ENCODE measurements around the gene ACP5.

The ACP5 gene

GRCh38 chr19:11598746-11599145, 21.3 kb upstream of the ACP5 start:
- Histone ChIP-seq H3K27ac (ENCODE audit: low read depth, low read length) (no peak overlapping the region), H3K36me3 (ENCODE audit: insufficient read depth, low read length) (peaks cover 9% of the 10 kb centered on the region; the same call in 1 of the 2 replicates), H3K4me1 (ENCODE audit: control insufficient read depth, insufficient read depth, low read length, unreplicated experiment) (no peaks in the 10 kb centered on the region), H2AFZ (ENCODE audit: low read length, unreplicated experiment) (no peak overlapping the region), H3K4me3 (ENCODE audit: low read depth, low read length) (peak overlapping the region; percentile 94), H3K27me3 (ENCODE audit: insufficient read depth, low read length) (no peaks in the 10 kb centered on the region), H3K79me2 (ENCODE audit: control insufficient read depth, insufficient read depth, low read length, unreplicated experiment) (peaks cover 50% of the 10 kb centered on the region)

GRCh38 chr19:11598103-11598483, 20.6 kb upstream of the ACP5 start:
- H3K36me3 ChIP-seq (ENCODE audit: insufficient read depth, low read length): peaks cover 7% of the 10 kb centered on the region; the same call in 1 of the 2 replicates
- H2AFZ ChIP-seq (ENCODE audit: low read length, unreplicated experiment): no peak overlapping the region
- H3K4me3 ChIP-seq (ENCODE audit: low read depth, low read length): peak overlapping the region; percentile 94
- H3K27me3 ChIP-seq (ENCODE audit: insufficient read depth, low read length): no peaks in the 10 kb centered on the region
- H3K79me2 ChIP-seq (ENCODE audit: control insufficient read depth, insufficient read depth, low read length, unreplicated experiment): peaks cover 45% of the 10 kb centered on the region
- no peaks in the 10 kb centered on the region for H3K4me1 ChIP-seq (ENCODE audit: control insufficient read depth, insufficient read depth, low read length, unreplicated experiment)
- H3K27ac ChIP-seq (ENCODE audit: low read depth, low read length): peak overlapping the region; percentile 80; the same call in 1 of the 2 replicates

DNA sequence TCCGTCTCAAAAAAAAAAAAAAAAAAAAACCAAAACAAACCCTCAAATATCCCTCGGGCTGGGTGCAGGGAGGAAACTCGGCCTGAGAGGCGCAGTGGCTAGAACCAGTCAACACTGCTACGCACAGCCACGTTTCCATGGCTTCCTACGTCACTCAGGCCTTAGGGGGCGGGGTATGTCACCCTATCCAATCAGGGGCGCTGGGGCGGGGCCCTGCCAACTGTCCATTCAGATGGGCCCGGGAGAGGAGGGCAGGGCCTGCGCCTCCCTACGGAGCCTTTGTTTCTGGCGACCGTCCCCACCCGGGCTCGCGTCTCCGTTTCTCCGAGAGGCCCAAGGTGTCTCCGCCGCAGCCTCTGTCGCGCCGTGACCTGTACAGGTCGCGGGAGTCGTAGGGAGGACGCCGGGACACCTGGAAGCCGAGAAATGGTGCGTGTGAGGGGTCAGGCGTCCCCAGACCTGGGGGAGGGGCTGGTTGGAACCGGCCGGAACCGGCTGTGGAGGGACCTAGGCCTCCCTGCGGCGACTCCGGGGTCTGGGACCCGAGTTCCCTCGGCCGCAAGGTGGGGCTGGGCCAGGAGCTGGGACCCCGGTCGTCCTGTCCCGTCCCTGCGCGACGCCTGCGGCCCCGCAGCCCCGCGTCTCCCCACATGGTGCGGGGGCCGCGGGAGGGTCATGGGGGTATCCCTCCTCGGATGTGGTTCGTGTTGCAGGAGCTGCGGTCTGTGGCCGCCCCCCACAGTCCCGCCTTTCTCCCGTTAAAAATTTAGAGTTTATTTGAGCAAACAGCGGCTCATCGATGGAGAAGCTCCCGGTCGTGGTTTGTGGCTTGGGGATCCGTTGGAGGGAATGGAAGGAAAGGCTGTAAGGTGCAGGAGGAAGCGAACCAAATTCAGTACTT, 20.0 kb upstream of the ACP5 start, which contains the start of gene ZNF627:
Gene ZNF627, plus strand, starts transcription at position 282 of the 901 bp plus-strand sequence. Its CDS starts 145 bp downstream, at position 427.
- Histone ChIP-seq H3K36me3 (ENCODE audit: insufficient read depth, low read length) (peaks cover 7% of the 10 kb centered on the region; the same call in 1 of the 2 replicates), H3K4me1 (ENCODE audit: control insufficient read depth, insufficient read depth, low read length, unreplicated experiment) (no peaks in the 10 kb centered on the region), H3K4me3 (ENCODE audit: low read depth, low read length) (peak within 1 kb of the TSS; percentile 94), H2AFZ (ENCODE audit: low read length, unreplicated experiment) (peak within 1 kb of the TSS; percentile 74), H3K27ac (ENCODE audit: low read depth, low read length) (peak within 1 kb of the TSS; percentile 80), H3K27me3 (ENCODE audit: insufficient read depth, low read length) (no peaks in the 10 kb centered on the region), H3K79me2 (ENCODE audit: control insufficient read depth, insufficient read depth, low read length, unreplicated experiment) (peaks cover 39% of the 10 kb centered on the region)

DNA sequence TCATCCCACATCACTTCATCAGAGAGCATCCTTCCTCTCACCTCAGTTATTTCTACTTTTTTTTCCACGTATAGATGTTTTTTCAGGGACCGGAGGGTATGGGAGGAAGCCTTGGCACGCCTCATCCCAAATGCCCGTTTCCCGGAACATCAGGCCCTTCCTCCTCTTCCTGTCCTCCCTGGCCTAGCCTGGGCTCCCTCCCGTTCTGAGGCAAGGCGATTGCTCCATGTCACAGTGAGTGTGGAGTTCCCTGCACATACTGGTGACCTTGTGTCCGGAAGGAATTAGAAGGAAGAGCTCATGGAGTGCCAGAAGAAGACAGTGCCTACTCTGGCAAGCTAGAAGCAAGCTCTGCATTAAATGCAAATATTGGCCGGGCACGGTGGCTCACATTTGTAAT, 18.7 kb upstream of the ACP5 start:
- Histone ChIP-seq H2AFZ (ENCODE audit: low read length, unreplicated experiment) (no peak overlapping the region), H3K79me2 (ENCODE audit: control insufficient read depth, insufficient read depth, low read length, unreplicated experiment) (peaks cover 34% of the 10 kb centered on the region), H3K4me3 (ENCODE audit: low read depth, low read length) (no peak overlapping the region), H3K27me3 (ENCODE audit: insufficient read depth, low read length) (no peaks in the 10 kb centered on the region), H3K27ac (ENCODE audit: low read depth, low read length) (no peak overlapping the region), H3K4me1 (ENCODE audit: control insufficient read depth, insufficient read depth, low read length, unreplicated experiment) (no peaks in the 10 kb centered on the region), H3K36me3 (ENCODE audit: insufficient read depth, low read length) (peaks cover 7% of the 10 kb centered on the region; the same call in 1 of the 2 replicates)

- H2AFZ ChIP-seq (ENCODE audit: low read length, unreplicated experiment): no peak overlapping the region
- no peaks in the 10 kb centered on the region for H3K4me1 ChIP-seq (ENCODE audit: control insufficient read depth, insufficient read depth, low read length, unreplicated experiment)
- H3K27ac ChIP-seq (ENCODE audit: low read depth, low read length): no peak overlapping the region
- no peak overlapping the region for H3K4me3 ChIP-seq (ENCODE audit: low read depth, low read length)
- 0 out of 2 replicates have a peak, but pooled peaks cover 2% of the 10 kb centered on the region for H3K36me3 ChIP-seq (ENCODE audit: insufficient read depth, low read length)
- no peaks in the 10 kb centered on the region for H3K27me3 ChIP-seq (ENCODE audit: insufficient read depth, low read length)
- H3K79me2 ChIP-seq (ENCODE audit: control insufficient read depth, insufficient read depth, low read length, unreplicated experiment): peaks cover 17% of the 10 kb centered on the region
Observed at GRCh38 chr19:11594084-11594483, 16.6 kb upstream of the ACP5 start.

GRCh38 chr19:11587975-11588631, 10.7 kb upstream of the ACP5 start:
- H2AFZ ChIP-seq (ENCODE audit: low read length, unreplicated experiment): peak overlapping the region; percentile 32
- no peaks in the 10 kb centered on the region for H3K4me1 ChIP-seq (ENCODE audit: control insufficient read depth, insufficient read depth, low read length, unreplicated experiment)
- no peaks in the 10 kb centered on the region for H3K79me2 ChIP-seq (ENCODE audit: control insufficient read depth, insufficient read depth, low read length, unreplicated experiment)
- no peaks in the 10 kb centered on the region for H3K36me3 ChIP-seq (ENCODE audit: insufficient read depth, low read length)
- no peaks in the 10 kb centered on the region for H3K27me3 ChIP-seq (ENCODE audit: insufficient read depth, low read length)
- no peak overlapping the region for H3K27ac ChIP-seq (ENCODE audit: low read depth, low read length)
- peak overlapping the region; percentile 39; the same call in 1 of the 2 replicates for H3K4me3 ChIP-seq (ENCODE audit: low read depth, low read length)

- peak overlapping the region; percentile 39; the same call in 1 of the 2 replicates for H3K4me3 ChIP-seq (ENCODE audit: low read depth, low read length)
Observed at GRCh38 chr19:11587302-11587974, 10.0 kb upstream of the ACP5 start.

DNA sequence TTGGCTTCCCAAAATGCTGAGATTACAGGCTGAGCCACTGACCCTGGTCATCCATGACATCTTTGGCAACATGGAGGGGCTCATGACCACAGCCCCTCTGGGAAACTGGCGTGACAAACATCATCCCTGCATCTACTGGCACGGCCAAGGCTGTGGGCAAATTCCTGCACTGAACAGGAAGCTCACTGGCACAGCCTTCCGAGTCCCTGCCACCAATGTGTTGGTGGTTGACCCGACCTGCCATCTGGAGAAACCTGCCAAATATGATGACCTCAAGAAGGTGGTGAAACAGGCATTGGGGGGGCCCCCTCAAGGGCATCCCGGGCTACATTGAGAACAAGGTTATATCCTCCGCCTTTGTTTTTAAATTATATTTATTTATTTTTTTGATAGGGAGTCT, 8.9 kb upstream of the ACP5 start:
- peaks cover 4% of the 10 kb centered on the region for H3K4me1 ChIP-seq (ENCODE audit: control insufficient read depth, insufficient read depth, low read length, unreplicated experiment)
- H3K27ac ChIP-seq (ENCODE audit: low read depth, low read length): no peak overlapping the region
- H3K36me3 ChIP-seq (ENCODE audit: insufficient read depth, low read length): no peaks in the 10 kb centered on the region
- H3K27me3 ChIP-seq (ENCODE audit: insufficient read depth, low read length): no peaks in the 10 kb centered on the region
- H3K4me3 ChIP-seq (ENCODE audit: low read depth, low read length): no peak overlapping the region
- no peak overlapping the region for H2AFZ ChIP-seq (ENCODE audit: low read length, unreplicated experiment)
- H3K79me2 ChIP-seq (ENCODE audit: control insufficient read depth, insufficient read depth, low read length, unreplicated experiment): no peaks in the 10 kb centered on the region

More at GRCh38 chr19:11587302-11587974, 10.0 kb upstream of the ACP5 start:
- no peaks in the 10 kb centered on the region for H3K79me2 ChIP-seq (ENCODE audit: control insufficient read depth, insufficient read depth, low read length, unreplicated experiment)
- H3K4me1 ChIP-seq (ENCODE audit: control insufficient read depth, insufficient read depth, low read length, unreplicated experiment): no peaks in the 10 kb centered on the region
- H3K27ac ChIP-seq (ENCODE audit: low read depth, low read length): no peak overlapping the region
- H3K27me3 ChIP-seq (ENCODE audit: insufficient read depth, low read length): no peaks in the 10 kb centered on the region
- H3K36me3 ChIP-seq (ENCODE audit: insufficient read depth, low read length): no peaks in the 10 kb centered on the region
- peak overlapping the region; percentile 32 for H2AFZ ChIP-seq (ENCODE audit: low read length, unreplicated experiment)

DNA sequence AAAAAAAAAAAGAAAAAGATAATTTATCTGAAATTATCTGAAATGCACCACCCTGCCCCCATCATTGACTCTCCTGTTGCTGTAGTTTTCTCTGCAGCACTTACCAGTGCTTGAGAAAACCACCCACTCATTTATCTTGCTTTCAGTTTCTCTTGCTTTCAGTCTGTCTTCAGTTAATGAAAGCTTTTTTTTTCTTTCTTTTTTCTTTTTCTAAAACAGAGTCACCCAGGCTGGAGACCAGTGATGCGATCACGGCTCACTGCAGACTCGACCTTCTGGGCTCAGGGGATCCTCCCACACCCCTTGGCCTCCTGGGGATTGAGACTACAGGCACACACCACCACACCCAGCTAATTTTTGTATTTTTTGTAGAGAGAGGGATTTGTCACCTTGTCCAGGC, 4.3 kb upstream of the ACP5 start:
- Histone ChIP-seq H3K4me3 (ENCODE audit: low read depth, low read length) (no peak overlapping the region), H2AFZ (ENCODE audit: low read length, unreplicated experiment) (no peak overlapping the region), H3K4me1 (ENCODE audit: control insufficient read depth, insufficient read depth, low read length, unreplicated experiment) (peaks cover 10% of the 10 kb centered on the region), H3K27ac (ENCODE audit: low read depth, low read length) (no peak overlapping the region), H3K27me3 (ENCODE audit: insufficient read depth, low read length) (no peaks in the 10 kb centered on the region; the same call in 1 of the 2 replicates), H3K79me2 (ENCODE audit: control insufficient read depth, insufficient read depth, low read length, unreplicated experiment) (no peaks in the 10 kb centered on the region), H3K36me3 (ENCODE audit: insufficient read depth, low read length) (no peaks in the 10 kb centered on the region)

GRCh38 chr19:11580116-11580515, 2.7 kb upstream of the ACP5 start:
- H2AFZ ChIP-seq (ENCODE audit: low read length, unreplicated experiment): no peak overlapping the region
- H3K4me1 ChIP-seq (ENCODE audit: control insufficient read depth, insufficient read depth, low read length, unreplicated experiment): peaks cover 10% of the 10 kb centered on the region
- no peaks in the 10 kb centered on the region for H3K36me3 ChIP-seq (ENCODE audit: insufficient read depth, low read length)
- no peaks in the 10 kb centered on the region for H3K79me2 ChIP-seq (ENCODE audit: control insufficient read depth, insufficient read depth, low read length, unreplicated experiment)
- no peaks in the 10 kb centered on the region; the same call in 1 of the 2 replicates for H3K27me3 ChIP-seq (ENCODE audit: insufficient read depth, low read length)
- H3K27ac ChIP-seq (ENCODE audit: low read depth, low read length): no peak overlapping the region
- no peak overlapping the region for H3K4me3 ChIP-seq (ENCODE audit: low read depth, low read length)
